Measurements from ENCODE around the gene MEOX2.

The MEOX2 gene

DNA sequence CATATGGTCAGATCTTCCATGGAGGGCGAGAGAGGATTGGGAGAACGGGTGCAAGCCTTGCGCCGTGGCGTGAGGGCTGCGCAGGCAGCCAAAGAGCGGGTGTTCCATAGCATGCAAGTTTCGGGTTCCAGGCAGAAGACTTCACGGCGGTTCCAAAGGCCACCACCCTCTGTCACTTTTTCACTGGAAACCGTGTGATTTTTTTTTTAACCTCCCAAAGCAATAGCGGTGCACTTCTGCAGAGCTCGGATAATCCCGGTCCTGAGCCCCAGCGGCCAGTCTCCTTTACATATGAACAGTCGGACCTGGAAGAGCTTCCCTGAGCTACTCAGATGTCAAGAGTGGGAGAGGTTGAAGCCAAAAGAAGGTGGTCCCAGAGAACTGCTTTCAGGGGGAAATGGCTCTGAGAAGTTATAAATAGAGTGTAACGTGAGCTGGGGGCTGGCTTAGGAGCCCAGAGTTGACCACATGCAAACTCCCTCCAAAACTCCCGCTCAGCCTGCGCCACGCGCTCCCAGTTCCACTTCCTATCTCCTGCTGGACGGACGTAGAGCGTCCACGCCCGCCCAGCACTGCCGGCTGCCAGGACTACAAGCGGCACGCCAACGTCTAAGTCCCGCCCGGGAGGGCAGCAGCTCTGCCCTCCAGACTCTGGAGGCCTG, at the start of gene MEOX2:
TSS of gene MEOX2 (minus strand) at position 389 of the 662 bp plus-strand sequence. CDS start at position 108, 281 bp downstream.
- H3K4me3 ChIP-seq = peak within 1 kb of the TSS; percentile 81
- no peak within 1 kb of the TSS for H3K9ac ChIP-seq (ENCODE audit: insufficient read length)
- TF ChIP-seq FOXP2 (optimal IDR thresholded peaks at IDR 0.05; ENCODE audit: control extremely low read depth, extremely low read length, insufficient read depth) (no peak), POLR2AphosphoS5 (IDR thresholded peaks at IDR 0.05; ENCODE audit: borderline replicate concordance, low read depth, low read length) (no peak), EZH2 (IDR thresholded peaks at IDR 0.05) (no peak)
- no peaks in the 10 kb centered on the region for H3K9me3 ChIP-seq (ENCODE audit: low read depth, low read length)
- no peaks in the 10 kb centered on the region for H3K36me3 ChIP-seq (ENCODE audit: insufficient read depth, low read length)
- H3K27ac ChIP-seq = no peak within 1 kb of the TSS
- no peak for DNase-seq (ENCODE audit: low read depth, low spot score)

DNA sequence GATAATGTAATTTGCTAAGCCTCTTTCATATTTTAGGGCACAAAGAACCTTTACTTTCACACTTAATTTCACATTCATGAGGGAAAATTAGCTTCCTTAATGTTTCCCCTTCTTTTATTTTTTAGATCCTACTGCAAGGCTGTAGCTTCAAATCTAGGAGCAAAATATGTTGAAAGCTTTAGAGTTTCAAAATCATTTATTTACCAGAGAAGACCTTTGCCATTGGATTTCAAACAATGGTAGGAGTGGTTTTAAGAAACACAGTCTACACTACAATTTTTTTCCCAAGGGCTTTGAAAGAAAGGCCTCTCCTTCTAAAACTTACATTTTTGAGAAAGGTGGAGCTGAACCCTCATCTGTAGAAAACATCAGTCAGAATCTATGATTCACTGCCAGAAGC, 43.3 kb upstream of the MEOX2 start:
- no peak for DNase-seq (ENCODE audit: low read depth, low spot score)
- no peak overlapping the region for H3K9ac ChIP-seq (ENCODE audit: insufficient read length)
- H3K27ac ChIP-seq = no peak overlapping the region
- no peak for TF ChIP-seq FOXP2 (optimal IDR thresholded peaks at IDR 0.05; ENCODE audit: control extremely low read depth, extremely low read length, insufficient read depth)
- no peak for TF ChIP-seq POLR2AphosphoS5 (IDR thresholded peaks at IDR 0.05; ENCODE audit: borderline replicate concordance, low read depth, low read length)
- no peak for TF ChIP-seq EZH2 (IDR thresholded peaks at IDR 0.05)
- H3K4me3 ChIP-seq = no peak overlapping the region
- no peaks in the 10 kb centered on the region for H3K36me3 ChIP-seq (ENCODE audit: insufficient read depth, low read length)
- H3K9me3 ChIP-seq (ENCODE audit: low read depth, low read length) = no peaks in the 10 kb centered on the region

DNA sequence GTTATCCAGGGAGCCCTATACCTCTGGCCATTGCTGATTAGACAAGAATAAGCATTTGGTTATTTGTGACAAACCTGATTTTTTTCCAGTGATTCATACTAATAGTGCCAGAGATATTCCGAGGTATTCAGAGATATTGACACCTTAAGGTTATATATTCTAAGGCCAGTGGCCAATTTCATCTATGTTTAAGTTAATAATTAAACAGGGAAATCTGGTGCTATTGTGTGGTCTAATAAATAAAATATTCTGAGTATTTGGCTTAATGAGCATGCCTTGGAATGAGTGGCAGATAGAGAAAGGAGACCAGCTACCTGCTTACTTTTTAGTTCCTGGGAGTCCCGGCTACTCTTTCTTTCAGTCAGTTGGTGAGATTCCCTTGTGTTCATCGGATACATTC, 38.6 kb upstream of the MEOX2 start:
- no peak for DNase-seq (ENCODE audit: low read depth, low spot score)
- Histone ChIP-seq H3K36me3 (ENCODE audit: insufficient read depth, low read length) (no peaks in the 10 kb centered on the region), H3K4me3 (no peak overlapping the region), H3K9ac (ENCODE audit: insufficient read length) (no peak overlapping the region), H3K9me3 (ENCODE audit: low read depth, low read length) (no peaks in the 10 kb centered on the region), H3K27ac (no peak overlapping the region)
- no peak for TF ChIP-seq POLR2AphosphoS5 (IDR thresholded peaks at IDR 0.05; ENCODE audit: borderline replicate concordance, low read depth, low read length)
- TF ChIP-seq EZH2 (IDR thresholded peaks at IDR 0.05) = no peak
- TF ChIP-seq FOXP2 (optimal IDR thresholded peaks at IDR 0.05; ENCODE audit: control extremely low read depth, extremely low read length, insufficient read depth) = no peak

DNA sequence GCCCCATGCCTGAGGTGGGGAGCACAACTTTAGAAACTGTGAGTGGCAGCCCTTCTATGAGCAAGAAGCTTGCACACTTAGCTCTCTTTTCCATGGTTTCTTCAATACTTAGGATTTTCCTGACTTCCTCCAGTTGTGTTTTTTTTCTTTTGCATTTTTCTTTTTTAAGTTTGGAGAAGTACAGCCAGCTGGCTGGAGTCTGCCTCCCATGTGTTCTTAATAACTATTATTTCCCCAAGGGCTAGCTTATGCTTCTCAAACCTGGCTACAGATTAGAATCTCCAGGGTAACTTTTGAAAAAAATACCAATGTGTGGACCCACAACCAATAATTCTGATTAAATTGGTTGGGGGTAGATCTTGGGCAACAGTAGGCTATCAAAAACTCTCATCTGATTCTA, 37.4 kb upstream of the MEOX2 start:
- Histone ChIP-seq H3K9me3 (ENCODE audit: low read depth, low read length) (no peaks in the 10 kb centered on the region), H3K36me3 (ENCODE audit: insufficient read depth, low read length) (no peaks in the 10 kb centered on the region), H3K9ac (ENCODE audit: insufficient read length) (no peak overlapping the region), H3K4me3 (no peak overlapping the region), H3K27ac (no peak overlapping the region)
- DNase-seq (ENCODE audit: low read depth, low spot score) = no peak
- TF ChIP-seq FOXP2 (optimal IDR thresholded peaks at IDR 0.05; ENCODE audit: control extremely low read depth, extremely low read length, insufficient read depth) (no peak), POLR2AphosphoS5 (IDR thresholded peaks at IDR 0.05; ENCODE audit: borderline replicate concordance, low read depth, low read length) (no peak), EZH2 (IDR thresholded peaks at IDR 0.05) (no peak)

DNA sequence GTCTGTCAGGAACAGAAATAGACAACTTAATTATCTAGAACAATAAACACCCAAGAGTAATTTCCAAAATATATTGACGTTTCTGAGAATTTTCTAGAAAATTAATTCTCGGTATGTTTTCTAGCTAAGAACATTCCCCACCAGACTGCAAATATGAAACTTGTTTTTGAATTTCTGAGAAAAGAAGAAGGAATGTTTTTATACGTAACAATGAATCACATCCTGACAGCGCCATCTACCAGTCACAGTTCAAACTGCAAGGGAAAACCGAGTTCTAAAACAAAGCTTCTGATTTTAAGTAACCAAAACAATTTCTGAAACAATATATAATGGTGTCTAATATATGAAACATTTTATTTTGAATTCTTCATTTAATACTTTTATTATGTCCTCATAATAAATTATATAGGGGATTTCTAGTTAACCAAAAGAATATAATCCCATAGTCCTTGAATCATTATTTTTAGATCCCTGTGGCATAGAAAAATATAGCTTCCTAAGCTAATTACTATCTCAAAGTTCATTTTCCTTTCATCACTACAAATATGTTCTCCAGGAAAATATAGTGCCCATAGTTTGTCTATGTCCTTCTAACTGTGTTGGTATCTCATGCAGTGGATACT, 34.5 kb upstream of the MEOX2 start:
- no peaks in the 10 kb centered on the region for H3K9me3 ChIP-seq (ENCODE audit: low read depth, low read length)
- no peak for TF ChIP-seq FOXP2 (optimal IDR thresholded peaks at IDR 0.05; ENCODE audit: control extremely low read depth, extremely low read length, insufficient read depth)
- TF ChIP-seq POLR2AphosphoS5 (IDR thresholded peaks at IDR 0.05; ENCODE audit: borderline replicate concordance, low read depth, low read length) = no peak
- TF ChIP-seq EZH2 (IDR thresholded peaks at IDR 0.05) = no peak
- no peaks in the 10 kb centered on the region for H3K36me3 ChIP-seq (ENCODE audit: insufficient read depth, low read length)
- no peak overlapping the region for H3K9ac ChIP-seq (ENCODE audit: insufficient read length)
- no peak overlapping the region for H3K27ac ChIP-seq
- no peak overlapping the region for H3K4me3 ChIP-seq
- DNase-seq (ENCODE audit: low read depth, low spot score) = peak; percentile 44

DNA sequence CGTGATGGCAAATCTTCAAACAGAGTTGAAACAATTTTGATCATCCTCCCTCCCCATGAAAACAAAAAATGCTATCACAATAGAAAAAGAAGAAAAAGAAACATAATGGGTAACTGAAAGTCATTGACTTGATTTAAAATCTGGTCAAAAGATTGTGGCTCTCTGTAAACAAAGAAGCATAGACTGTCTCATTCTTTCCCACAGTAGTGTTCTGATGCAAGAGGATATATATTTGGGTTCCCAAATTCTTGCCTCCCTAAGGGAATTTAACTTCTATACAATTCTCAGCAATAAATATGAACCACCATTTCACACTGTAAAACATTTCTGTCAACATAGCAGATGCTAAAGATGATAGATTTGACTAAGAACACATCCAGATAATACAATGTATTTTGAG, 32.8 kb upstream of the MEOX2 start:
- no peak for DNase-seq (ENCODE audit: low read depth, low spot score)
- Histone ChIP-seq H3K4me3 (no peak overlapping the region), H3K9ac (ENCODE audit: insufficient read length) (no peak overlapping the region), H3K9me3 (ENCODE audit: low read depth, low read length) (no peaks in the 10 kb centered on the region), H3K27ac (no peak overlapping the region), H3K36me3 (ENCODE audit: insufficient read depth, low read length) (no peaks in the 10 kb centered on the region)
- TF ChIP-seq POLR2AphosphoS5 (IDR thresholded peaks at IDR 0.05; ENCODE audit: borderline replicate concordance, low read depth, low read length) (no peak), FOXP2 (optimal IDR thresholded peaks at IDR 0.05; ENCODE audit: control extremely low read depth, extremely low read length, insufficient read depth) (no peak), EZH2 (IDR thresholded peaks at IDR 0.05) (no peak)

DNA sequence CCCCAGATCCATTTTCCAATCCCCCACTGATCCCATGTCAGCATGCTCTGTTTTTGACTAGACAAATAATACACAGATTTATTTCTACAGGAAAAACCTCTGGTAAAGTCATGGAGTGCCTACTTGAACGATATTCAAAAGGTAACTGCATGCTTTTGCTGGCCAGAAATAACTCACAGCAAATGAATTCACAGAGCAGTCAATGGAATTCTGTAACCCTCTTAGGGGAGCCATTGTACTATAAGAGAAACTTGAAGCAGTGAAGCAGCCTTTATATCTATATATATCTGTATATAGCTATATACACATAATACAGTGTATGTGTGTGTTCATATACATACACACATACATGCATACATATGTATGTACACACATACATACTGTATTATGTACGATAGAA, 29.0 kb upstream of the MEOX2 start:
- no peak overlapping the region for H3K27ac ChIP-seq
- TF ChIP-seq POLR2AphosphoS5 (IDR thresholded peaks at IDR 0.05; ENCODE audit: borderline replicate concordance, low read depth, low read length) = no peak
- TF ChIP-seq EZH2 (IDR thresholded peaks at IDR 0.05) = no peak
- no peak for TF ChIP-seq FOXP2 (optimal IDR thresholded peaks at IDR 0.05; ENCODE audit: control extremely low read depth, extremely low read length, insufficient read depth)
- DNase-seq (ENCODE audit: low read depth, low spot score) = no peak
- no peaks in the 10 kb centered on the region for H3K36me3 ChIP-seq (ENCODE audit: insufficient read depth, low read length)
- no peak overlapping the region for H3K4me3 ChIP-seq
- no peak overlapping the region for H3K9ac ChIP-seq (ENCODE audit: insufficient read length)
- H3K9me3 ChIP-seq (ENCODE audit: low read depth, low read length) = no peaks in the 10 kb centered on the region

DNA sequence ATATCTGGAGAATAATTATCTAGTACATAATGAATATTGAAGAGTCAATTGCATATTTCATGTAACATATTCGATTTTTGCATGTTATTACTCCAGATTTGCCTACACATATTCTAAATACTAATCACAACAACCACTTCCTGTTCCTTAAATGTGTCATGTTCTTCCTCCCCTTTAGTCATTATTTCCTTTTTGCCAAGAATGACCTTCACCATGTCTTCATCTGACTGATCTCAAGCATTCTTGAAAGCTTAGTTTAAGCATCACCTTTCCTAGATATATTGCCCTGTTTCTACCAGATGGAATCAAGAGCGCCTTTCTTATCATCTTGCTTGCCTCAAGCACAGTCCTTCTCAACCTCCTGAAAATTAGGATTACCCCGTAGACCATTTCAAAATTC, 23.5 kb upstream of the MEOX2 start:
- Histone ChIP-seq H3K36me3 (ENCODE audit: insufficient read depth, low read length) (no peaks in the 10 kb centered on the region), H3K27ac (no peak overlapping the region), H3K9me3 (ENCODE audit: low read depth, low read length) (no peaks in the 10 kb centered on the region), H3K9ac (ENCODE audit: insufficient read length) (no peak overlapping the region), H3K4me3 (no peak overlapping the region)
- no peak for TF ChIP-seq EZH2 (IDR thresholded peaks at IDR 0.05)
- no peak for TF ChIP-seq POLR2AphosphoS5 (IDR thresholded peaks at IDR 0.05; ENCODE audit: borderline replicate concordance, low read depth, low read length)
- no peak for TF ChIP-seq FOXP2 (optimal IDR thresholded peaks at IDR 0.05; ENCODE audit: control extremely low read depth, extremely low read length, insufficient read depth)
- DNase-seq (ENCODE audit: low read depth, low spot score) = no peak
